Measurements from ENCODE around the gene LMNTD1.
A peak's percentile ranks its signal among the peaks of the same experiment; 100 is the strongest.

LMNTD1 gene

GRCh38 chr12:25552681-25553080 is 402 bp downstream of the LMNTD1 start:
- DNase-seq (ENCODE audit: low read depth) = peak; percentile 17

GRCh38 chr12:25550186-25550585 is 2.9 kb downstream of the LMNTD1 start:
- DNase-seq (ENCODE audit: low read depth) = peak; percentile 19

GRCh38 chr12:25549120-25549519 is 4.0 kb downstream of the LMNTD1 start:
- no peak for DNase-seq (ENCODE audit: low read depth)

- no peak for DNase-seq (ENCODE audit: low read depth)
Measured at GRCh38 chr12:25546318-25546717, 6.8 kb downstream of the LMNTD1 start.

DNA sequence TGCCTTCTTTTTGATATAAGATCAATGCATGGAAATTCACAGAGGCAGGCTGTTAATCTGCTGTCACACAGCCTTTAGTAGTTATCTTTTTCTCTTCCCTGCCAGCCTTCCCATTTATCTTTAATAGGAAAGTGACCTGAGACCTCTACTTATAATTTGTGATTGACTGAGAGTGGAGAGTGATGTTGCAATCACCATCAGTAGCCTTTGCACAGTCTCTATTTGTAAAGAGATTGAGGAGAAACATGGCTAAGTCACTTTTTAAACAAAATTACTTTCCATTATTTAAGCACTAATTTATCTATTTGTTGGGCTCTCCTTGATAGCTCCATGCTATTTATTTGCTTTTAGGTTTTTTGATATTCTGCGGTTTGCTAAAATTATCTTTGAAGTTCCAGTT is 19.9 kb downstream of the LMNTD1 start:
- DNase-seq (ENCODE audit: low read depth) = no peak

DNA sequence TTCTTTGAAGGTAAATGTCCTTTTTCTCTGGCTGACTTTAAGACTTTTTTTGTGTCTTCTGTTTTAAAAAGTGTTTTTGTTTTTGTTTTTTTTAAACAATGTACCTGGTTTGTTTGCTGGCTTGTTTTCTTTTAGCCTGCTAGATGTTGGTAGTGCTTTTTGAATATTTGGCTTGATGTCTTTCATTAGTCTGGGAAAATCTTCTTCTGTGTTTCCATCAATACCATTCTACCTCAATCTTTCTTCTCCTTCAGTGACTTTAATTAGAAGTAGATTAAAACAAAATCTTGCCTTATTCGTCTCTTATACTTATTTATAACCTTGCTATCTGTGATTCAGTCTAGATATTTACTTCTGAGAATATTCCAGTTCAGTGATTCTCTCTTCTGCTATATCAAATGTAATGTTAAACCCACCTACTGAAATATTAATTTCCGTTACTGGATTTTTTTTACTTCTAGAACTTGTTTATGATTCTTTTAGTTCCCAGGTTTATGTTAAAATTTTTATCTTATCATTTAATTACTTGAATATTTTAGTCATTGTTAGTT is 21.5 kb downstream of the LMNTD1 start:
- DNase-seq (ENCODE audit: low read depth) = no peak

DNA sequence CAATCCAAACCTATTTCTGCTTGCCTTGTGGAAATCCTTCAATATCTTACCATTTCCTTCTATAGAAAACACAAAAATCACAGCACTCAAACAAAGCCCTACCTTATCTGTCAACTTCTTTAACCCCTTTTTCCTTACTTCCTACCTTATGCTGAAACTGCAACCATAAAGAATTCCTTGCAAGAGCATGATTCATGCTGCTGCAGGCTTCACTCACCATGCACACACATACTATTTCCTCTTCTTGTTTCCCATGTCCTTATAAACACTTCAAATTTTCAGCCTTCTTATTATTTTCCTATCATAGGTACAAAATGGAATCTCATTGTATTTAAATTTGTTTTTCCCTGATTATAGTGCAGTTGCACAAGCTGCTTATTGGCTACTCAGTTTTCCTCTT is 23.3 kb downstream of the LMNTD1 start:
- peak; percentile 2 for DNase-seq (ENCODE audit: low read depth)

- DNase-seq (ENCODE audit: low read depth) = no peak
Measured at GRCh38 chr12:25526778-25527177, 26.3 kb downstream of the LMNTD1 start.

DNA sequence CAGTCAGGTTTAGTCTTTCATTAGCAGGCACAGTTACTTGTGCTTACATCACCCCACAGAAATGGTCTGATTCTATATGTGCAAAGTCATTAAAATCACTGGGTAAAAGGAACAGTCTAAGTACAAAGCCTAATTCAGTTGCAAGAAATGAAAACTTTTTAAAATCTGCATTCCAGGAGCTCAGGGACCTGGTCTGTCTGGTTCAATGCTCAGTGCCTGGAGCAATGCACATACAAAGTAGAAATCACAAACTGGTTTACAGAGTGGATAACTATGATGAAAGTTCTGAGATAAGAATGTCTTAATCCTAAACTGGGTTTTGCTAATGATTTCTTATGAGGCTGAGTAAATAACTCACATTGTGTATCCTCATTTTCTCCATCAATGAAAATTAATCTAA is 28.7 kb downstream of the LMNTD1 start:
- DNase-seq (ENCODE audit: low read depth) = no peak

- no peak for DNase-seq (ENCODE audit: low read depth)
Measured at GRCh38 chr12:25521625-25522256, 31.3 kb downstream of the LMNTD1 start.

DNA sequence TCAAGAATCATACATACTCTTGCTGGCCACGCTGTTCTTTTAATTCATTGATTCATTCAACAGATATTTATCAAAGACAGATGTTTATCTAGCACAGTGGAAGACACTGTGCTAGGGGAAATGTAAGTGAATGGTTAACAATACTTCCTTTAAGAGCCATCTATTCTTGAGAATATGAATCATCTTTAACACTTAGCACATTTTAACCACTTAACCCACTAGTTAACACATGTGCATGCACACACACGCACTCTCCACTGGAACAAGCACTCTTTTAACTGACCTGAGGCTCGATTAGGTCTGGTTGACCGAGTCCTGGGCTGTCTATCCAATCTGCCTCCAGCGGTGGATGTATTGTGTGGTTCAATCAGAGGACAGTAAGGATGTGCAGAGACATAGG is 34.6 kb downstream of the LMNTD1 start:
- peak; percentile 53 for DNase-seq (ENCODE audit: low read depth)

- no peak for DNase-seq (ENCODE audit: low read depth)
Measured at GRCh38 chr12:25504744-25505143, 48.3 kb downstream of the LMNTD1 start.

DNA sequence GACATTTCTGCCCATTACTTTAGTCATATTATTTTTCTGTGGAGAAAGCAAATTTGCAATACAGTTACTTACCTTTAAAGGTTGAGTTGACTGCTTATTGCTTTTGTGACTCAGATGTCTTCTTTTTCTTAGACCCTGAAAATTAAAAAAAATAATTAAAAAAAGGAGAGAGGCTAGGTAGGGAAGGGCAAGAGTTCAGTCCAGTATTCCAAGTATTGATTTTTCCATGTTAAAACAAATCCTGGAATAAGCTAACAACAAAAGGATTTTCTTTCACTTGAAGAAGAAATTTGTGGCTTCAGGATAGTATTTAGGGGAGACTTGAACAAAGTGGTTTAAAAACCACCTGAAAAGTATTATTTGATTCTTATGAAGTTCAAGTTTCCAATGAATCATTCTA is 49.4 kb downstream of the LMNTD1 start:
- no peak for DNase-seq (ENCODE audit: low read depth)

DNA sequence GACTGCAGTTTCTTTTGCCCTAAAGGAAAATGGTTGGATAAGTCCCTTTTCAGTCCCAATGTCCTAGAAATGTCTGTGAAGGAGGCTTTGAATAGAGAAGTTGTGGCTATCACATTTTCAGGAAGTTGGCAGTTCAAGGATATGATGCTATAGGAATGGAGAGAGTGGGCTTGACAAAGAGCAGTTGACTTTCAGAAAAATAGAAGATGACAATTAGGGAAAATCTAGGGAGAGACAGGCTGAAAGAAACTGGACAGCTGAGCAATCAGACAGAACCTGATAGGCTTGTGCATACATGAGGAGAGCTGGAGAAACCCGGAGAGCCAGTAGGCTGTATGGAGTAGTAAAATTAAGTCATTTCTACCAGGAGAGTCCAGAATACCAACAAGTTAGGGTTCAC is 50.5 kb downstream of the LMNTD1 start:
- DNase-seq (ENCODE audit: low read depth) = no peak

GRCh38 chr12:25502118-25502517 is 51.0 kb downstream of the LMNTD1 start:
- peak; percentile 61 for DNase-seq (ENCODE audit: low read depth)

DNA sequence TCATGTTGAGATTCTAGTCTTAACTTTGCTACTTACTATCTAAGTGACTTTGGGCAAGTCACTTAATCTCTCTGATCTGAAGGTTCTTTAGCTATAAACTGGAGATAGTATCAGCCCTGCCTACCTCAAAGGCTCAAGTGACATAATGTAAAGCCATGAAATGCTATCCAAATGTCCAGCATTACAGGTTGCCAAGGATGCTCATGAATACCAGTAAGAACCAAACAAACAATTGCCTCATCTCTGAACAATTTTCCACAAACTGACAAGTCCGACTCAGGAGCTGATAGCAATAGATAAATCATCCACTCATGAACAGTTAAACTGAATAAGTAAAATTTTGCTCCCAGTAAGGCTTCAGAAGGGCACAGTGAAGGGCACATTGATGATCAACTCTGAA is 51.5 kb downstream of the LMNTD1 start:
- DNase-seq (ENCODE audit: low read depth) = peak; percentile 68

- peak; percentile 63 for DNase-seq (ENCODE audit: low read depth)
Measured at GRCh38 chr12:25500651-25501050, 52.4 kb downstream of the LMNTD1 start.

- DNase-seq (ENCODE audit: low read depth) = no peak
Measured at GRCh38 chr12:25497021-25497420, 56.1 kb downstream of the LMNTD1 start.

DNA sequence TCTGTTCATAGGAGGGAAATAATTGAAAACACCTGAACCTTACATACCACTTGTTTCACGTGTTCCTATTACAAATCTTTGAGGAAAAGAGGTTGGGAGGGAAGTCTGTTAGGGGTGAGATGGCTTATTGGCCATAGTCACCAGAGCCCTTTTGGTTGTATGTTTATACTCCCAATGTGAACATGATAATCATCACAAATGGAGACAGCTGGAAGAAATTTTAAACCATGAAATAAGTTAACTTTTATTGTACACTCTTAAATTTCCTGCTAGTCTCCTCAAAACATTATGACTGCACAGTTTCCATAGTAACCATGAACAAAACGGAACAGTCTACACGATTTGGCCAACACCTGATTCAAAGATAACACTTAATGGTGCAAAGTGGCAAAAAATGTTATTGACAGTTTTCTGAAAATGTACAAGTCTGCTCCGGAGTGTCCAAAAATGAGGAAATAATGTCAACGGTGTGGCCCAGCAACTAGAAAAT is 56.9 kb downstream of the LMNTD1 start:
- peak; percentile 53 for DNase-seq (ENCODE audit: low read depth)

DNA sequence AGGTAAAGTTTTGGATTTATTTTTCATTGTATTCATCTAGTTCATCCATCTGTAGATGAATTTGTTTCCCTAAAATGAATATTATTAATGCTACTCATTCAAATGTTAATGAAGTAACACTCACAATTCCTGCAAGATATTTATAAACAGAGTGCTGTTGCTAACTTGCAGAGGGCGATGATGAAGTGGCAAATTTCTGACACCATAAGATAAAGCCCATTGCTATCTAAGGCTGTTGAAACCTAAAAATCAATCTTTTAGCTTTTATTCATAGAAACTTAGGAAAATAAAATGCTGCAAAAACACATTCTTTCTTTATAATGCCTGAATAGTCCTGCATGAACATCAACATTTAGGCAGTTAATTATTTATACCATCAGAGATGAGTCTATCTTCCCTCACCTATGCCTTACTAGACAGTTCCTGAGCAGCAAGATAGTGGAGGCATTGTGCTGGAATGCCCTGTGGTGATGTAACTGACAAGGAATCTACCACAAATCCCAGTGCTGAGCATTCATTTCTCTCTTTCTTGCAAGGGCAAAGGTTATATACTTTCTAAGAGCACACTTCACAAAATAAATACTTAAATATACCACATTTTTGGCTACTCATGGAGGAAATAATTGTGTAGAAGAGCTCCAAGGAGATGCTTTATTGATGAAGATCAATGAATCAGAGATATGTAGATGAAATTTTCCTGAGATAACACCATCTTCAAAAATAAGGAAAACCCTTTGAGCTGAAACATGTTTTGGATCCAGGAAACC is 57.6 kb downstream of the LMNTD1 start:
- DNase-seq (ENCODE audit: low read depth) = peak; percentile 71

- no peak for DNase-seq (ENCODE audit: low read depth)
Measured at GRCh38 chr12:25494926-25495325, 58.2 kb downstream of the LMNTD1 start.

GRCh38 chr12:25493682-25494081 is 59.4 kb downstream of the LMNTD1 start:
- no peak for DNase-seq (ENCODE audit: low read depth)
